Activated CD8-positive, alpha-beta memory T cell treated with anti-CD3 and anti-CD28 coated beads, Interleukin-2, amount 50 U/mL, for 4 hours (primary cell): Measurements from ENCODE around the gene SETD4.
"Not testable (repeated sequence)": the region's sequence is repeated elsewhere in the genome, so short reads cannot be mapped to it uniquely, and the experiment has no call there.

Source experiments
- DNase-seq: peaks from one replicate; pipeline ENCODE4 v3.0.0-alpha.2; 2020

Gene SETD4

DNA sequence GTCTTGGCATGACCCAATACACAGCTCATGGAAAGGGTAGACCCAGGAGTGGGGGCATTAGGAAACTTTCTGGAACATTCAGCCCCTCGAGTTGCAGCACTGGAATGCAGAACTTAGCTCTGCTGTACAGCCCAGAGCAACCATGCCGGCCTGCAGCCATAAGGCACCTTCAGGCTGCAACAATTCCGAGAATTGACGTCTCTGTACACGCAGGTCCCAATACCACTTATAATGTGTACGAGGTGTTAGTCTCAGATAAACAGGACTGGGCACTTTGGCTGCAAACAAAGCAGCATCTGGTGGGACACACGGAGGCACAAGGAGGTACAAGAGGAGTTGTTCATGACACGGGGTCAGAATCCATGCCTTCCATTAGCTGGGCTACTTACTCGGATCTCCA lies 17.4 kb upstream of the SETD4 start:
- no peak for DNase-seq

DNA sequence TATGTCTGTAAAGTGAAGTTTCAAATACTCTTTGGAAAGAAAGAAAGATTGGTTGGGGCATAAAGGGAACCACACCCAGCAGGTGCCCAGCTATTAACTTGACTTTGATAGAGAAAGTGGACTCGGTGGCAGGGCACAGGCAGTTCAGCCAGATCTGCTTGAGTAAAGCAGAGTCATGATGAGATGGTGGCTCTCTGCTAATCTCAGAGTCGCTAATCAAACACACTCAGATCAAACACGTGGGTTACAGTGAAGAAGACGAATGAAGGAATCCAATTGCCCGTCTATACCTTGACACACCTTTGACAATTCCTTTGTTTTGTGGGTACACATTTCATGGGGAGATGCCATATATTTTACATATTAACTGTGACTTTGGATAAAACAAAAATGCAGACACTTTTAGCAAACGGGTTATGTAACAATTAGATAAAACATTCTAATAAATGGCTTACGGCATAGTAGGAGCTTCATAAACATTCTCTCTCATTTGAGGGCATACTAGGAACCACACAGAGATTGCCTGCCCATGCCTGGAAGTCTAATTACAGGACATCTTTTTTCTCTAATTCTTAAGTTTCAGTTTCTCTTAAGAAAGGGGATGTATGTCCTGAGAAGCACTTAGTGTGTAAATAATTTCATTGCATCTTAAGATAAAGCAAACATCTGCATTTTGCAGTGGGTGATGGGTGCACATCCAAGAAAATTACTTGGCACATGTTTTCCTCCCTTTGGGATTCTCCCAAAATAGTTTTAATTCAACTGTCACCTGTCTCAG lies 16.7 kb upstream of the SETD4 start:
- DNase-seq, result no peak

DNA sequence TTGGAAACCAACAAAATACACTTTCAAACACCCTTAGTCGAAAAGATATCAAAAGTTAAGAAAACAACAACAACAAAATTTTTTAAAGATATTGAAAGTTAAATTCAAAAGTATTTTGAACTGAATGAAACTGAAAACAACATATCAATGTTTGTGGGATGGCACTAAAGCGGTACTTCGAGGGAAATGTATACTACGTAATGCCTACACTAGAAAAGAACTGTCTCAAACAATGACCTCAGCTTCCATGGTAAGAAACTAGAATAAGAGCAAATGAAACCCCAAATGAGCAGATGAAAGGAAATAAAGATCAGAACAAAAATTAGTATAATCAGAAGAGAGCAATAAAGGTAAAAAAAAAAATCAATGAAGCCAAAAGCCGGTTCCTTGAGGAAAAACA lies 15.6 kb upstream of the SETD4 start:
- DNase-seq, result no peak

DNA sequence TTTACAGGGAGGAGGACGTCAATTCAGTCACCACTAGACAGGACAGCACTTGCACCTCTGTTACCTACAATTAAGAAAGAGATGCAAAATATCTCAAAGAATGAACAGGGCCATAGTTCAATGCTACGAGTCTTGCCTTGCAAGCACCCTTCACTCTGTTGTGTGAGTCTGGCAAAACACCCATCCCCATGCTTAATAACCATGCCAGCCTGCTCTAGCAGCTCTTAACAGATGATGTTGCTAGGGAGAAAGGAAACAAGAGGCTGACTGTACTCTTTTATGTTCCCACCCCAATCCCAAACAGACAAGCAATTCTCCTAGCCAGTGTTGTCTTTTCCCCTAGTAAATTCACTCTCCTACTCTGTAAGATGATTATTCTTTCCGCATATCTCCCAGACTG lies 14.8 kb upstream of the SETD4 start:
- no peak for DNase-seq

DNA sequence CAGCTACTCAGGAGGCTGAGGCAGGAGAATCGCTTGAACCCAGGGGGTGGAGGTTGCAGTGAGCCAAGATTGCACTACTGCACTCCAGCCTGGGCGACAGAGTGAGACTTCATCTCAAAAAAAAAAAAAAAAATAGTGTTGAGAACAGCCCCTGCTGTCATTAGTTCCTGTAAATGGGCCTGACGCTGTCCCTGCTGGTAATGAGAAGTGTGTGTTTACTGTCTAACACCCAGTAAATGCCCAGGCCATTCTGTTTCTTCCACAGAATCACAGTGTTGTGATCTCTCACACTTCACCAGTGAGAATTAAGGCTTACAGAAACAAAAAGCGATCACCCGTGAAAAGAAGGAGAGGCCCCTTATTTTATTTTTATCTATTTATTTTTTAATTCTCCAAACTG lies 13.6 kb upstream of the SETD4 start:
- DNase-seq, result not testable (repeated sequence)

DNA sequence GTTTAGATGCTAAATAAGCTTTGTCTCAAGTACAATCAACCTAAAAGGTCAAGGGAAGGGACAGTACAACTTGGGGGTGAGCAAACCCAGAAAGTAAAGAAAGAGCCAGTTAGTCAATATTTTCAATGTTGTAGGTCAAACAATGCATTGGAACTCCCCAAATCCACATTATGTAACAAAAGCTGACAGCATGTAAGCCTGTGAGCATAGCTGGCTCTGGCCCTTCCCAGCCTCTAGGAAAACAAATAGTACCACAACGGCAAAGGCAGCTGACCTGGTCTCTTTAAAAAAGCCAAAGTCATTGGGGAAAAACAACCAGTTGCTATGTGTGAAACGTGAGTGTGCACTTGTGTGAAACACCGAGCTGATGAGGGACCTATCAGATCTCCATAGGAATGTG lies 12.9 kb upstream of the SETD4 start:
- no peak for DNase-seq

DNA sequence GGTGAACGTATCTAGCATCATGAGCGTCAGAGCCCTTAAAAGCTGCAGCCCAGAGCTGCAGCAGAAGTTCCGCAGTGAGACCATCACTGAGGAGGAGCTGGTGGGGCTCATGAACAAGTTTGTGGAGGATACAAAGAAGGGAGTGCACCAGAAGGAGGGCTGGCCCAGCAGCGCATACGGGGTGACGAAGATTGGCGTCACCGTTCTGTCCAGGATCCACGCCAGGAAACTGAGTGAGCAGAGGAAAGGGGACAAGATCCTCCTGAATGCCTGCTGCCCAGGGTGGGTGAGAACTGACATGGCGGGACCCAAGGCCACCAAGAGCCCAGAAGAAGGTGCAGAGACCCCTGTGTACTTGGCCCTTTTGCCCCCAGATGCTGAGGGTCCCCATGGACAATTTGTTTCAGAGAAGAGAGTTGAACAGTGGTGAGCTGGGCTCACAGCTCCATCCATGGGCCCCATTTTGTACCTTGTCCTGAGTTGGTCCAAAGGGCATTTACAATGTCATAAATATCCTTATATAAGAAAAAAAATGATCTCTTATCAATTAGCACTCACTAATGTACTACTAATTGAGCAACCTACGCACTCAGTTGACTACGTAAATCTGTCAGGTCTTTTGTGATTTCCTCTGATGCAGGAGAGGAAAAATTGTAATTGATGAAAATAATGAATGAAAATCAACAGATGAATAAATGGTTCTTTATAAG lies 12.3 kb upstream of the SETD4 start:
- DNase-seq, result no peak

DNA sequence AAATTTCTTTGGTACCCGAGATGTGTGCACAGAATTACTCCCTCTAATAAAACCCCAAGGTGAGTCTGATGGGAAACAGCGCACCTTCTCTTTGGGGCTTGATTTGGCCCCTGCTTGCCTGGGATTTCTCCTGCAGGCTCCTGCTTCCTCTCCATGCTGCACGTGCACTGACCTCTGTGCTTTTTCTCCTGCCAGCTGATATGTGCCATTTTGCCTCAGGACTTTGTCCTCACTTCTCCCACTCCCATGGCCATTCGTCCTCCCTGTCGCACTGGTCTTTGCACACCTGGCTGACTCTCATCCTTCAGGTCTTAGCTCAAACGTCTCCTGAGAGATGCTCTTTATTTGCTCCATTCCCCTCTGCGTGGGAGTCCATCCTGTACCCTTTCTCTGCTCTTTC lies 10.7 kb upstream of the SETD4 start:
- no peak for DNase-seq

DNA sequence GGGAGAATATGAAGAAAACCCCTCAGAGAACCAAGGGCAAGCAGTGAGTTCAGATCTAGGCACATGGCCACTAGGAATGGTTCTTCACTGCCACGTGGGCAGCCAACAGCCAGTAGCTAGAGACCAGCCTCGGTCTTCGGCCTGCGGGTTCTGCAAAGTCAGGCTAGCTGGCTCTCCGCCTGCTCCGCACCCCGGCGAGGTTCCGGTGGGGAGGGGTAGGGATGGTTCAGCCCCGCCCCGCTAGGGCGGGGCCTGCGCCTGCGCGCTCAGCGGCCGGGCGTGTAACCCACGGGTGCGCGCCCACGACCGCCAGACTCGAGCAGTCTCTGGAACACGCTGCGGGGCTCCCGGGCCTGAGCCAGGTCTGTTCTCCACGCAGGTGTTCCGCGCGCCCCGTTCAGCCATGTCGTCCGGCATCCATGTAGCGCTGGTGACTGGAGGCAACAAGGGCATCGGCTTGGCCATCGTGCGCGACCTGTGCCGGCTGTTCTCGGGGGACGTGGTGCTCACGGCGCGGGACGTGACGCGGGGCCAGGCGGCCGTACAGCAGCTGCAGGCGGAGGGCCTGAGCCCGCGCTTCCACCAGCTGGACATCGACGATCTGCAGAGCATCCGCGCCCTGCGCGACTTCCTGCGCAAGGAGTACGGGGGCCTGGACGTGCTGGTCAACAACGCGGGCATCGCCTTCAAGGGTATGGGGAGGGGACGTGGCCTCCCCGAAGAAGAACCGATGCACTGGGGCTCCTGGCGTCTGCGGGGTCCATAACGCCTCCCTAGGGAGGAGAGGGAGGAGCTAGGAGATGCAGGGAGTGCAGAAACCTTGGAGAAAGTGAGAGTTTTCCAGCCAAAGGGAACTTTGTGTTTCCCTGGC lies 9.6 kb upstream of the SETD4 start, which contains the start of gene CBR1:
Gene CBR1 (plus strand): TSS at position 312 of the 871 bp plus-strand sequence. CDS start 92 bp downstream, at position 404.
- peak; percentile 88 for DNase-seq

DNA sequence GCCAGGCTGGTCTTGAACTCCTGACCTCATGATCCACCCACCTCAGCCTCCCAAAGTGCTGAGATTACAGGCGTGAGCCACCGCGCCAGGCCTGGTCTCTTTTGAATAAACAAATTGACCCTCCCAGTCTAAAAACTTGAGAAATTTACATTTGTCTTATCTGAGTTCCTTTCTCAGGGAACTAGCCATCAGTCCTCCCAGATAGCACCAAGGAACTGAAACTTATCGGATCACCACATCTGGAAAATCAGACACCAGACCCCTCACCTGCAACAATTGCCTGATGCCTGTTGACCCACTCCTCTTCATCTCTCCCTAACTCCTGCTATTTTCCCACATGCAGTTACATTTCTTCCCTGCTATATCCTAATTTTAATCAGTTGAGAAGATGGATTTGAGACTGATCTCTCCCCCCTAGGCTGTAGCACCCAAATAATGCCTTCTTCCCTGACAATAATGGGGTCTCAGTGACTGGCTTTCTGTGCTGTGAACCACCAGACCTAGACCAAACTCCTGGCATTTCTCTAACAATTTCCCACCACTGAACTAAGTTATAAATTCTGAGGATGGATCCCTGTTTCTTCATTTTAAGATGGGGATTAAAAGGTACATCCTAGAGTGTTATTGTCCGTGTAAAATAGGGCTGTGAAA lies 8.5 kb upstream of the SETD4 start:
- DNase-seq, result no peak

DNA sequence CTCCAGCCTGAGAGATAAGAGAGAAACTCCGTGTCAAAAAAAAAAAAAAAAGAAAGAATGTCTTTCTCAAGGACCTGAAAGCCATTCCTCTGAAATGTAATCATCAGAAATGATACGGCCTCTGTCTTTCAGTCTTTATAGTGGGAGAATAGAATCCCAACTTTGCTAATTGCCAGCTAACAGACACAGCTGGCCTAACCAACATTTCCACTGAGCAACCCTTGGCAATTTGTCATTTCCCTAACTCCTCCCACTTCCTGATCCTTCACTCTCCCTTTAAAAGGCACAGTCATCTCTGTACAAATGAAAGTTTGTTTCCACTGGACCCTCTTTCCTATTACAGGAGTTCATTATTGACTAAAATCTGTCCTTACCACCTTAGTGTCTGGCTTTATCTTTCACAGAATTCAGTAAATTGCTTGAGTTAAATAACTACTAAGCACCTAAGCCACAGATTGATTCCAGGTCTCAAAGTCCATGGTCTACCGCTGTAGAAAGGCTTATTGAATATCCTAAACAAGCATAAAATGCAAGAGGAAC lies 5.2 kb upstream of the SETD4 start:
- no peak for DNase-seq

DNA sequence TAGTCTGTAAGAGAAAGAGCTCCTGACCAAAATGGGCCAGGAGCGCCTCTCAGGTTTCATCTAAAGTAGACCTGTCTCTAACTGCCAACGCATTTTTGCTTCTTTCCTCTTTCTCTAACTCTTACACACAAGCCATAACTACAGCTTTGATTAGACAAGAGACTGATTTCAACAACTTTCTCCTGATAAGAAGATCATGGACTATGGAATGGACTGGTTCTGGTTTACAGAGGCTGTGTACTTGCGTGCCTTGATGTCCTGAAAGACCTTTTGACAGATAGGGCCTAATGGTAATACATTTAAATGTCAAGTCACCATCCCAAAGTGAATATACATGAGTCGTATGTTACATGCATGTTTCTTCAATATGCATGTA lies 3.7 kb upstream of the SETD4 start:
- DNase-seq, result no peak

DNA sequence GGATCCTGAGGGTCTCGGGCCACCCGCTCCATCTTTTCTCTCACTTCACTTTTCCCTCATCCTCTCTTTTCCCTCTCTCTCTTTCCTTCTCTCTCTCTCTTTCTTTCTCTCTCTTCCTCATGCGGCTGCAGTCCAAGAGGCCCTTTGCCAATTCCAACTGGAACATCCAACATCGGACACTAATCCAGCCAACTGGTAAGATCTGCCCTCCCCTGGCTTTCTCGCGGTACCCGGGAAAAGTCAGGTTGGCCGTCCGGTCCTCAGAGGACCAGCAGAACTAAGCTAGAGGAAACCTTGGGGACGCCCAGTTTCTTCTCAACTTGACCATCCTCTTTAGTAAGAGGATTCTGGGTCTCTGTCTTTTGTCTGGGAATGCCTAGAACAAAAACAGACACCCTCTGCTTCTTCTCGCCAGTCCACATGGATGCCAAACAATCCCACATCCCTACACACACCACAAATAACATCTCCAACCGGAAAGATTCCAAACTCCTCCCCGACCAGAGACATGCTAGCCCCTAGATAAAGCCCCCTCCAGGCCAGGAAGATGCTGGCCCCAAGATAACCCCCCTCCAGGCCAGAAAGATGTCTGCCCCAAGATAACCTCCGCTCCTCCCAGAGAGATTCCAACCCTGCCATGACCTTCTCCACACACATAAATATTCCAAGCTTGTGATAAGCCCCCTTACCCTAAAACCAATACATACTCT lies 3.2 kb upstream of the SETD4 start:
- no peak for DNase-seq

DNA sequence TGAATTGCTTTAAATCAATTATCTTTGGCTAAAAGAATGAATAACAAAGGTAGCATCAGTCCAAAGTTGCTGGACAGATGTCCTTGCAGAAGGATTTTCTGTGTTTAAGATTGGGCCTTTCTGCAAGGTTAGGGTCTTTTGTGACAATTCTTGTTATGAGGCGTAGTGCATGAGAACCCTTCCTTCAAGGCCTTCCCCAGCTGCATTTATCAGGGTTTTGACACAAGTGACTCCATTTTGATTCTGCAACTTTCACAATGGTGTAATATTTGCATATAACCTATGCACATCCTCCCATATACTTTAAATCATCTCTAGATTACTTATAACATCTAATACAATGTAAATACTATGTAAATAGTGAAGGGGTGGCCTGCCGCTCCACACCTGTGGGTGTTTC lies 1.1 kb upstream of the SETD4 start:
- DNase-seq, result no peak

DNA sequence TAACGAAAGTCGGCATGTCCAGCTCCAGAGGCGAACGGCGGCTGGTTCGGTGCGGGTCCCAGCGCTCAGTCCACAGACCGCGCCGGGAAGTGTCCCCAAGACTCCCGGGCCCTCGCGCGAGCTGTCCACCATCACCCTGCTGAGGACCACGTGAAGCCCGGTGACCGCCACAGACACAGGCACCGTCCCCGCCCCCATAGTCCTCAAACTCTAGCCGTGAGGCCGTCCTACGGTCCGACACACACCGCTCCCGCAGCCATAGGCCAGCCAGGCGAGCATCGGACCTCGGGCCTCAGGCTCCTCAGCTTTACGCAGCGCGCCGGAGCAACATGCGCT lies 535 bp downstream of the SETD4 start:
- no peak for DNase-seq

DNA sequence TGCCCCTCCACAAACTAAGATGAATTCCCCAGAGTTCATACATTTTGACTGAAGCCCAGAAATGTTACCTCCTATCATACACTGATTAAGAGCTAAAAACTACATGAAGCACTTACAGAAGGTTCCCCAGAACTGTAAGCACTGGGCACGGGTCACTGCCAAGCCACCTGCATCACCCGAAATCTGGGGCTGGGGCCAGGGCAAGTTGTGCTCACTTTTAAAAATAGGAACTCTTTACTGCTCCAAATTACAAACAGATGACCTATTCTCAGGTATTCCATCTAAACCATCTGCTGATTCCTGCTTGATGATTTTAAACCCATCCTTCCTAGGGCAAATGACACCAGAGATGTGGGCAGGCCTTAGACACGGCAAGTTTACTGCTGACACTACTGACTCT lies 4.8 kb downstream of the SETD4 start:
- DNase-seq, result no peak

DNA sequence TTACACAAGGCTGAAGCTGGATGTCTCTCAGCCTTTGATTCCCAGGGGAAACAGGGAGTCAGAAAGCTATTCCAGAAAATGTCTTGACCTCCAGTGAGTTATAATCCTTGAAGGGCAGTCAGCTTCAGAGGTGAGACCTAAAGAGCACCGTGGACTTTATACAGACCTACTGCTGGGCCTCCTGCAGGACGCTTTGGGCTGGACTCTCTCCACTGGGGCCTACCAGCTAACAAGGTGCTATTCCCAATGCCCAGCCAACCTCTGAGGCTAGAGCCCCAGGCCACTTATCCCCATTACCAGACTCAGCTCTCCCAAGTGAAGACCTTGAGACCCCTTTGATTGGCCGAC lies 6.6 kb downstream of the SETD4 start:
- DNase-seq, result no peak

DNA sequence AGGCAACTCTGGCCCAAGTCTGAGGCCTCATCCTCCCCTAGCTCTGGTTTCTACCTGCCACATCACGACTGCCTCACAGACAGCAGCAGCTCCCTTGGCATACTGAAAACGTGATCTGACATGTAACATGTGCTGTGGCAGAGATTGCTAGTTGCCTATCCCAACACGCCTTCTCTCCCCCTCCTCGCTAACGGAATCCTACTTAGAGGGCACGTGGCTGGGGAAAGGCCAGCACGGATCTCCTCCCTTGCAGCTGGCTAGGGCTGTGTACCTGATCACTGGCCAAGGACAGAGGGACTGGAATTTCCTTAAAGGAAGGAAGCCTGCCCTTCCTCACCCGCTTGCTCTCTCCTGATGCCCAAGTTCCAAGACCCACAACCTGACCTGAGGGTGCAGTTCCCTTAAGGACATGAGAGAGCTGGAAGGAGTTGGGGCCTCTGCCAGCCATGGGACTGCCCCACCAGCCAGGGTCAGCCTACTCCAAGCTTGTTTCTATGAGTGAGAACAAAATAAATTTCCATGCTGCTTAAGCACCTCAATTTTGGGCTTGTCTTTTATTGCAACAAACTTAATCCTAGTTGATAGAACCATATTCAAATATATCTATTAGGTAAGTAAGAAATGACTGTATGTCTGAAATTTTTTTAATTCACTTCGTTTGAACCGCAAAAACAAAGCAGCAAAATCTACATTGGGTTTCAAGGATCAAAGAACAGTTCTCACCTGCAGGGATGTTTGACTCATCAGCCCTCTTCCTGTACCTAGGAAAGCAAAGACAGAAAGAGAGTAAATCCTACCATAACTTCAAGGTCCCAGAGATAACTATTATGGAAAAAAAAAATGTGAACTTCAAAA lies 7.2 kb downstream of the SETD4 start:
- DNase-seq, result no peak

DNA sequence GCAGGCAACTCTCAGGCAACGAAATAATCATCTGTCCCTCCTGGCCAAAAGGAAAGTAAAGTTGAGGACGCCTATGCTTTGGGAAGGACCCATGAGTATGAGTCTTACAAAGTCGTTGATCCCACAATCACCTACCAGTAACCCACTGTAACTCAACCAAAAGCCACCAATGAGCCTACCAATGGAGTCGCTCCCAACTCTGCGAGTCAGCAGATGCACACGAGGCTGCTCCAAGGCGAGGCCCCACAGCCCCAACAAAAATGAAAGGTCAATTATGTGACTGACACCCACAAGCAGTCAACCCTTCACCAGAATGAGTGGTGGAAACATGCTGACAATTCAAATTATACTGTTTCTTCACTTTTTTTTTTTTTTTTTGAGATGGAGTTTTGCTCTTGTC lies 12.0 kb downstream of the SETD4 start:
- no peak for DNase-seq

DNA sequence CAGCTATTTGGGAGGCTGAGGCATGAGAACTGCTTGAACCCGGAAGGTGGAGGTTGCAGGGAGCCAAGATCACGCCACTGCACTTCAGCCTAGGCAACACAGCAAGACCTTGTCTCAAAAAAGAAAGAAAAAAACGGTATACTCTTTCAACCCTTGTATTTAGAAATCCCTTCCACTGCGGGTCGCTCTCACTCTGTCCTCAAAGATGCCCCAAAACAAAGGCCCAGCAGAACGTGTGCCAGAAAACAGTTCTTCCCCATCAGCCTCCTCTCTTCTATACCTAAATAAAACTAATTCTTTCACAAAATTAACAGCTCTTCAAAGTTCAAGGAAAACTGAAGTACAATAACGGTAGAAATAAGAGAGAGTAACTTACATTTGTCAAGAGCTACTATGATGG lies 13.2 kb downstream of the SETD4 start:
- DNase-seq, result no peak

DNA sequence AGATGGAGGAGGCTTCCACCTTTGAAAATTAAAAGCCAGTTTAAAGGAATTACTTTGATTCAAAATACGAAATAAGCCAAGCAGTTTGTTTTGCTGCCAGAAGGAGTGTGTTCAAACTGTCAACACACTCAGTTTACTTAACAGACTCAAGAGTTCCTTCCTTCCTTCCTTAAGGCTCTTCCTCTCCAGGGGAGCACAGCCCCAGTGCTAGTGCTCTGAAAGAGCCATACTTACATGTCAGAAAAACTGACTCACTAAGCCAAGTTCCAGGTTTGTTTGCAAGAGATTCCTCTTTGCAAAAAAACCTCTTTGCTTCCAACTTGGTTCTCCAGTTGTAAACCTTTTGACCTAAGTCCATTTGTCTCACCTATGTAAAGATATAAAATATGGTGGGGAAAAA lies 14.3 kb downstream of the SETD4 start:
- DNase-seq, result no peak
